Measurements from ENCODE around the gene TBX5.

Gene TBX5

GRCh38 chr12:114414031-114414865 is 8.3 kb upstream of the TBX5 start:
- ATAC-seq (ENCODE audit: low read depth) (no peak), DNase-seq (ENCODE audit: low spot score in 2 of 2) (no peak)
- peaks cover 3% of the 10 kb centered on the region for H3K36me3 Mint-ChIP-seq
- H3K4me3 Mint-ChIP-seq, result no peak overlapping the region
- peaks cover 47% of the 10 kb centered on the region for H3K27me3 Mint-ChIP-seq
- H3K4me1 Mint-ChIP-seq, result peaks cover 3% of the 10 kb centered on the region
- H3K27ac Mint-ChIP-seq, result no peak overlapping the region
- peaks cover 3% of the 10 kb centered on the region for H3K9me3 Mint-ChIP-seq

DNA sequence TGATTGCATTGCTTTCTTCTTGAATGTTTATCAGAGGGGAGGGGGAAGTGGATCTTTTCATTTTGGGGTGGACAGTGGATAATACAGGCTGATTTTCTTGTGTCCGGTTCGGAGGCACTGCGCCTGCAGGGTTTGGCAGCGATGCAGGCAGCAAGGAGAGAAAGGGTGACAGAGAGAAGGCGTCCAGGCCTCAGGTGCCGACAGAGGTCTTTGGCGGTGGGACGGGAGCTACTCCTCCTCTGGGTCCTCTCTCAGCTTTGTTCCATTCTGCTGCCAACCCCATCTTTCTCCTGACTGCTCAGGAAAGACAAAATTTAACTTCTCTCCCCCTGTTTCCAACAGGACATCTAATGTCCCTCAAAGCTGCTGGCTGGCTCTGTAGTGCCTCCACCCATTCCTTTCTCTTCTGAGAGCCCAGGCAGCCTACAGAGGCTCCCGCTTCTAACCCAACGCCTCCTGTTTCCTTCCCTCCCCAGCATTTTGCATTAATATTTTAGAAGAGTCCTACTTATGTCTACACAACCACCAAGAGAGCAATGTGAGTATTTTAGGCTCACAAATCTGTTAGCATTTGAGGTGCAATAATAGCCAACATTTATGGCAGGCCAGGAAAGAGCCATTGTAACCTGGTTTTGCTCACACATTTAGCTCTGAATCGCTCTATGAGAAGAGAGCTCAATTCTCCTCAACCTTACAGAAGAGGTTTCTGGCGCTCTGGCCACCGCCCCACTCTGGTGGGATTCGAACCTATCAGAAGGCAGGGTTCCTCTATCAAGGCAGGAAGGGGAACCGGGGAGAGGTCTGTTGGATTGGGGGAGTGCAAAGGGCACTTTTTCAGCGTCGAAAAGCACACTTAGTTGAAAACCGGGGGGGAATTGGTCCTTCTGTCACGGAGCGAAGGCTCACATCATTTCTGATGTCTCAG is 7.1 kb upstream of the TBX5 start:
- no peaks in the 10 kb centered on the region for H3K36me3 Mint-ChIP-seq
- H3K4me1 Mint-ChIP-seq, result peaks cover 3% of the 10 kb centered on the region
- ATAC-seq (ENCODE audit: low read depth), result no peak
- DNase-seq (ENCODE audit: low spot score in 2 of 2), result no peak
- H3K27ac Mint-ChIP-seq, result no peak overlapping the region
- no peaks in the 10 kb centered on the region for H3K9me3 Mint-ChIP-seq
- H3K4me3 Mint-ChIP-seq, result no peak overlapping the region
- H3K27me3 Mint-ChIP-seq, result peaks cover 50% of the 10 kb centered on the region

DNA sequence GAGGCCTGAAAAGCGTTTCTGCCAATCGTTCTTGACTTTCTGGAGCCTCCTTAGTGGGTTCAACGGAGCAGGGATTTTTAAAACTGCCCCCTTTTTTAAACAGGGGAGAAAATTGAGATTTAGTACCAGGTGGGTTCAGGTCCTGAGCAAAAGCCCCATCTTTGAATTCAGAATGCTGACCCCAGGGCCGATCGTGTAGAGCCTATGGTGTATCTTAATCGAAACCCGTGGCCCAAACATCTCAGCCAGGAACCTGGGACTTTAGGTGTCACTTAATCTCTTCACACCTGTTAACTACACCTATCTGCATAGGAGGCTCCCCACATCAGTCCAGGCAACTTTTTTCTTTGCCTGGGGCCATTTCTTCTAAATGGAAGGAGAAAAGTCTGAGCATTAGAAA is 6.4 kb upstream of the TBX5 start:
- ATAC-seq (ENCODE audit: low read depth), result no peak
- Mint-ChIP-seq H3K27ac (no peak overlapping the region), H3K4me1 (peaks cover 3% of the 10 kb centered on the region), H3K36me3 (no peaks in the 10 kb centered on the region), H3K4me3 (no peak overlapping the region), H3K9me3 (no peaks in the 10 kb centered on the region), H3K27me3 (peaks cover 49% of the 10 kb centered on the region)
- DNase-seq (ENCODE audit: low spot score in 2 of 2), result no peak

- no peaks in the 10 kb centered on the region for H3K36me3 Mint-ChIP-seq
- no peak overlapping the region for H3K27ac Mint-ChIP-seq
- ATAC-seq (ENCODE audit: low read depth) (no peak), DNase-seq (ENCODE audit: low spot score in 2 of 2) (no peak)
- H3K27me3 Mint-ChIP-seq, result peaks cover 46% of the 10 kb centered on the region
- no peak overlapping the region for H3K4me3 Mint-ChIP-seq
- H3K9me3 Mint-ChIP-seq, result no peaks in the 10 kb centered on the region
- no peaks in the 10 kb centered on the region for H3K4me1 Mint-ChIP-seq
Measured at GRCh38 chr12:114411071-114411837, 5.3 kb upstream of the TBX5 start.

- ATAC-seq (ENCODE audit: low read depth) (no peak), DNase-seq (ENCODE audit: low spot score in 2 of 2) (no peak)
- peaks cover 50% of the 10 kb centered on the region for H3K27me3 Mint-ChIP-seq
- peak overlapping the region; percentile 9 for H3K4me3 Mint-ChIP-seq
- H3K4me1 Mint-ChIP-seq, result peaks cover 2% of the 10 kb centered on the region
- no peak overlapping the region for H3K27ac Mint-ChIP-seq
- no peaks in the 10 kb centered on the region for H3K36me3 Mint-ChIP-seq
- peaks cover 2% of the 10 kb centered on the region for H3K9me3 Mint-ChIP-seq
Measured at GRCh38 chr12:114409852-114410600, 4.1 kb upstream of the TBX5 start.

GRCh38 chr12:114408886-114409851 is 3.2 kb upstream of the TBX5 start:
- peaks cover 2% of the 10 kb centered on the region for H3K9me3 Mint-ChIP-seq
- H3K27me3 Mint-ChIP-seq, result peaks cover 44% of the 10 kb centered on the region
- DNase-seq (ENCODE audit: low spot score in 2 of 2) (no peak), ATAC-seq (ENCODE audit: low read depth) (no peak)
- peaks cover 2% of the 10 kb centered on the region for H3K4me1 Mint-ChIP-seq
- peak overlapping the region; percentile 46 for H3K4me3 Mint-ChIP-seq
- no peak overlapping the region for H3K27ac Mint-ChIP-seq
- H3K36me3 Mint-ChIP-seq, result no peaks in the 10 kb centered on the region

DNA sequence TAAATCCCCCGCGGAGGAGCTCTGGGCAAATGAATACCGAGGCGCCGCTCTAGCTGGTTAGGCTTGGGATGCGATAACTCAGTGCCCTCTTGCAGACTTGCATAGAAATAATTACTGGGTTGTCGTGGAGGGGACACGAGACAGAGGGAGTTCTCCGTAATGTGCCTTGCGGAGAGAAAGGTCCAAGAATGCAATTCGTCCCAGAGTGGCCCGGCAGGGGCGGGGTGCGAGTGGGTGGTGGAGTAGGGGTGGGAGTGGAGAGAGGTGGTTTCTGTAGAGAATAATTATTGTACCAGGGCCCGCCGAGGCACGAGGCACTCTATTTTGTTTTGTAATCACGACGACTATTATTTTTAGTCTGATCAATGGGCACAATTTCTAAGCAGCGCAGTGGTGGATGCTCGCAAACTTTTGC is 2.5 kb upstream of the TBX5 start:
- Mint-ChIP-seq H3K4me3 (peak overlapping the region; percentile 19), H3K9me3 (peaks cover 2% of the 10 kb centered on the region), H3K36me3 (no peaks in the 10 kb centered on the region), H3K27me3 (peaks cover 44% of the 10 kb centered on the region), H3K4me1 (peaks cover 2% of the 10 kb centered on the region), H3K27ac (no peak overlapping the region)
- DNase-seq (ENCODE audit: low spot score in 2 of 2) (no peak), ATAC-seq (ENCODE audit: low read depth) (no peak)

DNA sequence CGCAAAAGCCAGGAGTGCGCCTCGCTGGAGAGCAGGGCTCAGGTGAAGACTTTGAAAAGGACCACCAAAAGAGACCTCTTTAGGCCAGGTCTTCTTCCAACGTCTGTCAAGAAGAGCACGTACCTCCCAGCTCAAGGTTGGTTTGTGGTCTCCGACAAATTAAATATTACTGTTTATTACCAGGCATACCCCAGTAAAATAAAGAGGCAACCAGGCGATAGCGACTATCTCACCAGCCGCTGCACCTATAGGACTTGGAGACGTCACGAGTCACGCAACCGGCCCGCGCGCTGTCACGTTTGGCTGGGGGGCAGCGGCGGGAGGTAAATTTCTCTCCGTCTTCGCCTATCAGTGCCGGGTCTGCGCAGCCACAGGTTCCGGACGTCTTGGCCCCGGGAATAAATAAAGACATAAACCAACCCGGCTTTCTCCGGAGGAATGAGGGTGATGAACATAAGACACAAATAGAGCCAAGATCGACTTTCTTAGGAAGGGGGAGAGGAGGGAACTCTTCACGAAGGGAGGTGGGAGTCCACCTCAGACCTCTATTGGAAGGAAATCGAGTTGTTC is 2.0 kb upstream of the TBX5 start:
- H3K27ac Mint-ChIP-seq, result no peak overlapping the region

DNA sequence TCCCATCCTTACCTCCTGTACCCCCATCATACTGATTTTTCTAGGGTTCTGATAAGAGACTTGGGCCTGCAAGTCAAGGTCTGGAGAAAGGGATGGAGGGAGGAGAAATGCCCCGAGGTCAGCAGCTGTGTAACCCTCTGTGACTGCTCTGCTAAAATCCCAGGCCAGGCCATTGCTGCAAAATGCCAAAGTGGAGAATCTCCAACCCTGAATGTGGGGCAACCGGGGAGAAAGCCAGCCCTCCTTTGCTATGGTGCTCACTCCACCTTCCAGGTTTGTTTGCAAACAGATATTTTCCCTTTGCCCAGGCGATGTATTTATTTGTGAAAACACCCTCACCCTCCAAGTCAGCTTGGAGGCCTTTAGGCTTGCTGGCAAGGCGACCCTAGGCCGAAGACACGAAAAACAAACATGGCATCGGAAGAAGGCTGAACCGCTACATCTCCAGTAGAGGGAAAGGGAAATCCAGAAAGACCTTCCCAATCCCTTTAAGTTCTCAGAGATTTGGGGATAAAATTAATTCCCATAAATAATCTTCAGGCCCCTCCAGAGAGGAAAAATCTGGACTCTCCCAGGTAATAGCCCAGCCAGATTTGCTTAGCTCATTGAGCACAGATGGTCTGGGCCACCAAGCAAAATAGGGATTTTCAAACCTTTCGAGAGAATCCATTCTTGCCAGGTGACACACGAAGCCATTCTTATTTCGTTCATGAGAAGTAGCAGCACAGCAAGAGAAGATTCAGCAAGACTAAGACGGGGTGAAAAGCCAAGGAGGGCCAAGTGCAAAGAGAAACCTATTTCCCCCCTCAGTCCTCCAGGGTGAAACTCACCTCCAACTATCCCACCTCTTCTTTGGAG is 1.3 kb upstream of the TBX5 start:
- no peaks in the 10 kb centered on the region for H3K36me3 Mint-ChIP-seq
- DNase-seq (ENCODE audit: low spot score in 2 of 2) (no peak), ATAC-seq (ENCODE audit: low read depth) (no peak)
- H3K4me3 Mint-ChIP-seq, result no peak overlapping the region
- no peak overlapping the region for H3K27ac Mint-ChIP-seq
- peaks cover 41% of the 10 kb centered on the region for H3K27me3 Mint-ChIP-seq
- peaks cover 2% of the 10 kb centered on the region for H3K4me1 Mint-ChIP-seq
- peaks cover 2% of the 10 kb centered on the region for H3K9me3 Mint-ChIP-seq

More for the DNA sequence above, 2.0 kb upstream of the TBX5 start:
- DNase-seq (ENCODE audit: low spot score in 2 of 2) (no peak), ATAC-seq (ENCODE audit: low read depth) (no peak)
- Mint-ChIP-seq H3K4me1 (peaks cover 2% of the 10 kb centered on the region), H3K36me3 (no peaks in the 10 kb centered on the region), H3K9me3 (peaks cover 2% of the 10 kb centered on the region), H3K4me3 (no peak overlapping the region), H3K27me3 (peaks cover 41% of the 10 kb centered on the region)

DNA sequence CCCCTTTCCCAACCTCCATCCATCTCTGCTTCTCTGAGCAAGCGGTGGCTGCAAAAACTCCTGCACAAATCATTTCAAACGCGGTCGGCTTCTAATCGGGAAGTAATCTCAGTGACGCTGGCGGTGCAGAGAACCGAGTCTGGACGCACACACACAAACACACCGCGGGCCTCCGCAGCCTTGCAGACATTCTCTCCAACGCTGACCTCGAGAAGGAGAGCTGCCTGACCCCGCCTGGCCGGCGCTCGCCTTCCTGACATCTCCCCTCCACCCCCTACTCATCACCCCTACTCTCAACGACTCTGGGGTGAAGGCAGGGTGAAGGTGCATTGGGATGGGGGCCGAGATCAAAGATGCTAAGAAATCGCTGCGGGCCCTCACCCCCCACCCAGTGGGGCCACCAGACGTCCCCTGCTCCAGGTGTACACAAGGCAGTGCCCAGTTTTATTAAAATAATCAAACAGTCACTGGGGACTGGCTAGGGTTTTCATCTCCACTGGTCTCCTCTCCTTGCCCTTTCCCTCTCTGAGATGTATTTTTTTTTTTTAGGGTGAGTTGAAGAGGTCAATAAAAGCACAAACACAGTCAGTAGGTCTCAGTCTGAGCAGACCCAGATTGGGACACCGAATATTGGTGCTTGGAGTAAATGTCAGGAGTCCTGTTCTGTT is 506 bp upstream of the TBX5 start:
- Mint-ChIP-seq H3K4me1 (peaks cover 2% of the 10 kb centered on the region), H3K4me3 (no peak overlapping the region), H3K27ac (no peak overlapping the region), H3K36me3 (peaks cover 2% of the 10 kb centered on the region), H3K9me3 (peaks cover 2% of the 10 kb centered on the region), H3K27me3 (peaks cover 44% of the 10 kb centered on the region)
- ATAC-seq (ENCODE audit: low read depth) (no peak), DNase-seq (ENCODE audit: low spot score in 2 of 2) (no peak)

GRCh38 chr12:114404926-114405518 is 922 bp downstream of the TBX5 start:
- no peak for DNase-seq (ENCODE audit: low spot score in 2 of 2)
- Mint-ChIP-seq H3K4me3 (no peak overlapping the region), H3K9me3 (peaks cover 2% of the 10 kb centered on the region), H3K27me3 (peaks cover 37% of the 10 kb centered on the region), H3K36me3 (peaks cover 2% of the 10 kb centered on the region), H3K27ac (no peak overlapping the region), H3K4me1 (peaks cover 2% of the 10 kb centered on the region)
- ATAC-seq (ENCODE audit: low read depth), result no peak
